Panc1 (cell line): ENCODE measurements around the gene SPTBN4. TPM values are rescaled to one million over a fixed set of nuclear protein-coding genes. Genes with fewer than 3 reads are reported as not detected.

ENCODE experiments used
- ATAC-seq: fragments of 200-7000 bp; cut with Tn5 transposase; 2 replicates; pipeline ENCODE4 v1.9.1; 2020; ENCODE audit warnings: mild to moderate bottlenecking, moderate library complexity
- BruUV-seq: library from RNA; stranded (reverse); fragments of 400-500 nt; replicated peaks from 2 replicates; lab custom pipeline; 2021; lab: Mats Ljungman, UMichigan
- CTCF ChIA-PET: fragments of 300-600 bp; sonication (Branson Sonifier 250); formaldehyde crosslinking; loops from one replicate; lab custom pipeline; 2022; ENCODE audit warnings: antibody characterized with exemption; lab: Charles Lee
- POLR2A ChIA-PET: fragments of 300-600 bp; sonication (Branson Sonifier 250); formaldehyde crosslinking; loops from one replicate; lab custom pipeline; 2022; ENCODE audit warnings: antibody characterized with exemption; lab: Charles Lee
- DNase-seq: peaks from one replicate; pipeline ENCODE4 v3.0.0-alpha.2; 2010; ENCODE audit warnings: low read depth, low spot score
- H3K27ac ChIP-seq: 2 replicates; pipeline ENCODE4 v1.5.1; 2011; ENCODE audit warnings: mild to moderate bottlenecking, low read length, inconsistent platforms
- H3K27me3 ChIP-seq: fragments of 200-500 bp; sonication (Bioruptor generic); 2 replicates; pipeline ENCODE4 v1.6.0; 2014; ENCODE audit warnings: low read length, inconsistent platforms; ENCODE audit not compliant: control insufficient read depth, insufficient read depth
- H3K36me3 ChIP-seq: fragments of 200-500 bp; sonication (Bioruptor generic); 2 replicates; pipeline ENCODE4 v1.5.1; 2014; ENCODE audit warnings: inconsistent platforms, mild to moderate bottlenecking, low read length, moderate library complexity; ENCODE audit not compliant: control insufficient read depth, insufficient read depth
- H3K4me1 ChIP-seq: 2 replicates; pipeline ENCODE4 v1.5.1; 2011; ENCODE audit warnings: inconsistent platforms, mild to moderate bottlenecking, low read length, moderate library complexity; ENCODE audit not compliant: control insufficient read depth, insufficient read depth
- H3K4me3 ChIP-seq, 2 experiments: 2 replicates each; pipeline ENCODE4 v1.5.1; 2011 to 2012; ENCODE audit warnings: low read depth in 2 of 2, low read length in 2 of 2, mild to moderate bottlenecking in 2 of 2, inconsistent platforms in 1 of 2, moderate library complexity in 1 of 2
- H3K9me3 ChIP-seq: fragments of 200-500 bp; sonication (Bioruptor generic); 2 replicates; pipeline ENCODE4 v1.5.1; 2014; ENCODE audit warnings: low read depth, mild to moderate bottlenecking, inconsistent platforms, low read length, moderate library complexity; ENCODE audit not compliant: control insufficient read depth, insufficient read depth
- CTCF ChIP-seq: fragments of 450-650 bp; IDR thresholded peaks from 2 replicates; pipeline ENCODE4 v1.5.1; 2017; ENCODE audit warnings: mild to moderate bottlenecking
- POLR2AphosphoS5 ChIP-seq: IDR thresholded peaks from 2 replicates; pipeline ENCODE4 v1.6.1; 2012; ENCODE audit warnings: mild to moderate bottlenecking, low read depth, low read length, moderate library complexity
- REST ChIP-seq, 2 experiments: IDR thresholded peaks; 2 replicates each; pipeline ENCODE4 v1.6.1; 2011 to 2012; ENCODE audit warnings: low read depth in 2 of 2, control low read depth in 1 of 2, low read length in 1 of 2, mild to moderate bottlenecking in 1 of 2, moderate library complexity in 1 of 2; ENCODE audit not compliant: insufficient read depth in 1 of 2
- SIN3A ChIP-seq: IDR thresholded peaks from 2 replicates; pipeline ENCODE4 v1.6.1; 2012; ENCODE audit warnings: low read depth, mild to moderate bottlenecking, low read length, moderate library complexity, borderline replicate concordance; ENCODE audit not compliant: insufficient read depth
- TCF7L2 ChIP-seq: IDR thresholded peaks from 2 replicates; pipeline ENCODE4 v1.6.1; 2011; ENCODE audit warnings: mild to moderate bottlenecking, low read depth, low read length, inconsistent platforms
- in situ Hi-C: cut with HindIII; loops from 2 replicates; pipeline ENCODE4 v1.10.0; 2016; ENCODE audit warnings: low sequenced_read_pairs, low pct_unique_long_range_greater_than_20kb
- intact Hi-C: fragments of 100-400 bp; cut with micrococcal nuclease; formaldehyde crosslinking; loops from one replicate; pipeline ENCODE4 v1.10.0; 2022; ENCODE audit not compliant: unreplicated experiment
- total RNA-seq: library from RNA; stranded (reverse); gene quantifications from one replicate; pipeline ENCODE4 v1.2.1, GENCODE V29; 2021; ENCODE audit not compliant: unreplicated experiment

Gene SPTBN4
- total RNA-seq, 1 experiment from 2014 or later = 1.2 TPM

GRCh38 chr19:40610396-40611064 is 143.7 kb downstream of the SPTBN4 start:
- Histone ChIP-seq H3K9me3 (no peaks in the 10 kb centered on the region), H3K4me1 (no peaks in the 10 kb centered on the region), H3K27me3 (no peaks in the 10 kb centered on the region), H3K27ac (peak overlapping the region; percentile 68), H3K4me3 (peak overlapping the region; percentile 39 to 50), H3K36me3 (no peaks in the 10 kb centered on the region; the same call in 1 of the 2 replicates)
- in situ Hi-C loops = no loop called here
- BruUV-seq = no TSS peak
- DNase-seq (no peak), ATAC-seq (0 out of 2 replicates have a peak, but pooled peaks have one; percentile 6)
- POLR2A ChIA-PET = no interaction called here
- intact Hi-C loops = no loop called here
- CTCF ChIA-PET = no interaction called here
- TF ChIP-seq TCF7L2 (no peak), POLR2AphosphoS5 (no peak)

GRCh38 chr19:40611096-40611495 is 144.3 kb downstream of the SPTBN4 start:
- ChIA-PET POLR2A (no interaction called here), CTCF (no interaction called here)
- in situ Hi-C loops = no loop called here
- no TSS peak for BruUV-seq
- Histone ChIP-seq H3K27me3 (no peaks in the 10 kb centered on the region), H3K4me1 (no peaks in the 10 kb centered on the region), H3K4me3 (no peak overlapping the region), H3K9me3 (no peaks in the 10 kb centered on the region), H3K36me3 (no peaks in the 10 kb centered on the region; the same call in 1 of the 2 replicates), H3K27ac (no peak overlapping the region)
- DNase-seq (no peak), ATAC-seq (no peak)
- TF ChIP-seq TCF7L2 (no peak), SIN3A (no peak)
- intact Hi-C loops = no loop called here

GRCh38 chr19:40611900-40612698 is 145.3 kb downstream of the SPTBN4 start:
- BruUV-seq = no TSS peak
- TF ChIP-seq TCF7L2 = no peak
- no peak for TF ChIP-seq SIN3A
- TF ChIP-seq REST (IDR thresholded peaks at IDR 0.05; ENCODE audit: insufficient read depth in 1 of 2, low read depth in 2 of 2, low read length in 1 of 2) = no peak
- TF ChIP-seq POLR2AphosphoS5 = no peak
- no peak for TF ChIP-seq CTCF
- H3K27ac ChIP-seq = no peak overlapping the region
- no peaks in the 10 kb centered on the region for H3K27me3 ChIP-seq
- ChIA-PET POLR2A (no interaction called here), CTCF (no interaction called here)
- DNase-seq (no peak), ATAC-seq (no peak)
- intact Hi-C loops (no loop called here), in situ Hi-C loops (no loop called here)
- H3K36me3 ChIP-seq = no peaks in the 10 kb centered on the region; the same call in 1 of the 2 replicates
- H3K9me3 ChIP-seq = no peaks in the 10 kb centered on the region
- H3K4me1 ChIP-seq = no peaks in the 10 kb centered on the region
- no peak overlapping the region for H3K4me3 ChIP-seq
